CD14-positive monocyte (primary cell): ENCODE results near the gene MPV17L2. TPM values are rescaled to one million over a fixed set of nuclear protein-coding genes. Genes with fewer than 3 reads are reported as not detected.

ENCODE experiments used
- DNase-seq, 3 donors: peaks; one replicate each; pipeline ENCODE4 v3.0.0-alpha.2; 2011 to 2022
- H2AFZ ChIP-seq: 2 replicates; pipeline ENCODE4 v1.6.0; 2012; ENCODE audit warnings: mild to moderate bottlenecking, low read depth, low read length, inconsistent platforms; ENCODE audit not compliant: insufficient read depth, poor library complexity, severe bottlenecking
- H3K27ac ChIP-seq, 2 donors: 1 replicate in 1 of 2; 2 replicates in 1 of 2; pipeline ENCODE4 v1.5.1; 2012 to 2013; ENCODE audit warnings: low read length in 2 of 2, control low read depth in 1 of 2, inconsistent platforms in 1 of 2, low read depth in 1 of 2, mild to moderate bottlenecking in 1 of 2
- H3K27me3 ChIP-seq, 2 donors: one replicate each; pipeline versions ENCODE4 v1.6.0 to v1.6.1; 2011 to 2013; ENCODE audit warnings: low read length in 2 of 2; ENCODE audit not compliant: control insufficient read depth in 2 of 2, insufficient read depth in 2 of 2
- H3K36me3 ChIP-seq, 2 donors: replicated peaks in 1 of 2; 1 replicate in 1 of 2; 2 replicates in 1 of 2; pipeline versions ENCODE4 v1.5.1 to v1.6.1; 2012 to 2013; ENCODE audit warnings: low read length in 2 of 2, control low read depth in 1 of 2, inconsistent platforms in 1 of 2, mild to moderate bottlenecking in 1 of 2; ENCODE audit not compliant: insufficient read depth in 2 of 2, control insufficient read depth in 1 of 2
- H3K4me1 ChIP-seq, 2 donors: 1 replicate in 1 of 2; 2 replicates in 1 of 2; pipeline versions ENCODE4 v1.5.1 to v1.6.1; 2012 to 2013; ENCODE audit warnings: low read length in 2 of 2, control low read depth in 1 of 2, inconsistent platforms in 1 of 2, mild to moderate bottlenecking in 1 of 2, moderate library complexity in 1 of 2; ENCODE audit not compliant: insufficient read depth in 2 of 2, control insufficient read depth in 1 of 2
- H3K4me2 ChIP-seq: replicated peaks from 2 replicates; pipeline ENCODE3; 2012; ENCODE audit warnings: low read length, moderate library complexity, mild to moderate bottlenecking; ENCODE audit not compliant: poor library complexity, severe bottlenecking; ENCODE audit errors: extremely low read depth
- H3K4me3 ChIP-seq, 3 experiments: fragments of 200-600 bp in 1 of 3; sonication (generic) in 1 of 3; replicated peaks in 1 of 3; 1 replicate in 2 of 3; 2 replicates in 1 of 3; pipeline ENCODE4 v1.5.1; 2011 to 2013; ENCODE audit warnings: low read length in 3 of 3, mild to moderate bottlenecking in 3 of 3, control low read depth in 2 of 3, low read depth in 2 of 3, inconsistent platforms in 1 of 3, moderate library complexity in 1 of 3
- H3K79me2 ChIP-seq: 2 replicates; pipeline ENCODE4 v1.6.0; 2012; ENCODE audit warnings: mild to moderate bottlenecking, control low read depth, inconsistent platforms, low read length, moderate library complexity; ENCODE audit not compliant: insufficient read depth
- H3K9ac ChIP-seq: 2 replicates; pipeline ENCODE4 v1.6.0; 2017; ENCODE audit warnings: low read length, mild to moderate bottlenecking; ENCODE audit not compliant: insufficient read depth, poor library complexity, severe bottlenecking
- H3K9me3 ChIP-seq, 2 donors: replicated peaks in 1 of 2; 1 replicate in 1 of 2; 2 replicates in 1 of 2; pipeline versions ENCODE4 v1.5.1 to v1.6.1; 2012 to 2013; ENCODE audit warnings: low read length in 2 of 2, control low read depth in 1 of 2; ENCODE audit not compliant: control insufficient read depth in 1 of 2, insufficient read depth in 1 of 2
- H4K20me1 ChIP-seq: 2 replicates; pipeline ENCODE4 v1.6.0; 2012; ENCODE audit warnings: mild to moderate bottlenecking, low read length, control low read depth, moderate library complexity; ENCODE audit not compliant: insufficient read depth
- H3K27ac Mint-ChIP-seq, 7 donors: one replicate each; pipeline ENCODE4 v1.8.0; 2020; ENCODE audit warnings: mild to moderate bottlenecking in 7 of 7, mixed read lengths in 7 of 7, moderate library complexity in 6 of 7, inconsistent platforms in 2 of 7
- H3K27me3 Mint-ChIP-seq, 3 donors: one replicate each; pipeline ENCODE4 v1.8.0; 2021 to 2022; ENCODE audit warnings: low read depth in 3 of 3, mild to moderate bottlenecking in 3 of 3, mixed read lengths in 3 of 3, moderate library complexity in 3 of 3, inconsistent platforms in 1 of 3
- H3K36me3 Mint-ChIP-seq, 2 donors: one replicate each; pipeline ENCODE4 v1.8.0; 2020; ENCODE audit warnings: mixed read lengths in 2 of 2, inconsistent platforms in 1 of 2, mild to moderate bottlenecking in 1 of 2
- H3K4me1 Mint-ChIP-seq: one replicate; pipeline ENCODE4 v1.8.0; 2020; ENCODE audit warnings: mild to moderate bottlenecking, mixed read lengths
- H3K4me3 Mint-ChIP-seq, 2 donors: one replicate each; pipeline ENCODE4 v1.8.0; 2020; ENCODE audit warnings: mild to moderate bottlenecking in 2 of 2, mixed read lengths in 2 of 2, moderate library complexity in 1 of 2
- H3K9me3 Mint-ChIP-seq, 7 donors: one replicate each; pipeline ENCODE4 v1.8.0; 2020 to 2022; ENCODE audit warnings: mixed read lengths in 7 of 7, mild to moderate bottlenecking in 6 of 7, moderate library complexity in 6 of 7, inconsistent platforms in 2 of 7
- WGBS: methylation state at CpG from one replicate; pipeline ENCODE4 v1.1.5; 2013; ENCODE audit warnings: missing lambda C conversion rate; ENCODE audit not compliant: insufficient coverage; 5-methylcytosine and 5-hydroxymethylcytosine counted together
- intact Hi-C, 2 donors: fragments of 100-400 bp; cut with micrococcal nuclease; formaldehyde crosslinking; loops; one replicate each; pipeline versions ENCODE4 v1.15.0 to v1.15.1; 2023
- polyA plus RNA-seq, 3 donors: library from polyadenylated mRNA; depleted of rRNA in 1 of 3; unstranded in 2 of 3; stranded (reverse) in 1 of 3; fragments of 300-500 nt in 2 of 3; fragments of >200 nt in 1 of 3; fragmentation: Illumina TruSeq in 2 of 3; gene quantifications; 1 replicate in 2 of 3; 2 replicates in 1 of 3; pipeline ENCODE4 v1.2.3, GENCODE V29; 2012 to 2021
- TF ChIP-seq, protein P1 (sequence below): fragments of 200-600 bp; IDR thresholded peaks from one replicate; pipeline ENCODE4 v1.8.0; 2022; ENCODE audit warnings: antibody characterized with exemption, mild to moderate bottlenecking

Gene MPV17L2
- polyA plus RNA-seq, 3 donors: 14.3 to 20.2 (median 15.0) TPM

DNA sequence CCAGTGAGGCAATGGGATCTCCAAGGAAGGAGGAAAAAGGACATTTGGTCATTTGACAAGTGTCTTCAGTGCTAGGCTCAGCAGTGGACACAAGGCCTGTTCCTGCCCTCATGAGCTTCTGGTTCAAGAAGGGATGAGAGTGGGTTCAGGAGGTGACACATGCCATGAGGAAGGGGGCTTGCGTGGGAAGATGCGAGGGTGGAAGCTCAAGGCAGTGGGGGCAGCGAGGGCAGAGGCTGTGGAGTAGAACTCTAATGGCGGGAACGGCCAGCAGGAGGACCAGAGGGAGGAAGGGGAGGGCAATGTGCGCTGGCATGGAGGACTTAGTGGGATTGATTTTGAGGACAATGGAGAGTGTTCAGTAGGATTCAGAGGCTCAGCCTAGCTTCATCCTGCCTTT lies 36.8 kb upstream of the MPV17L2 start:
- H3K27me3 Mint-ChIP-seq: peaks cover 0 to 2% (median 1%) of the 10 kb centered on the region in 3 donors
- H4K20me1 ChIP-seq: peaks cover 28% of the 10 kb centered on the region
- H3K9me3 Mint-ChIP-seq: no peaks in the 10 kb centered on the region
- peaks cover 6 to 9% of the 10 kb centered on the region in 2 donors for H3K36me3 ChIP-seq
- H3K27me3 ChIP-seq: no peaks in the 10 kb centered on the region
- H3K4me3 Mint-ChIP-seq: no peak overlapping the region
- intact Hi-C loops: loop anchor here in 1 of 2 donors (10.0 kb wide), 1 partner anchor 49 kb away; the partner anchor contains the start of gene RAB3A
- no peaks in the 10 kb centered on the region for H3K9me3 ChIP-seq
- H3K4me1 Mint-ChIP-seq: peaks cover 39% of the 10 kb centered on the region
- no peak overlapping the region for H3K4me3 ChIP-seq
- H3K4me1 ChIP-seq: peaks cover 33 to 48% of the 10 kb centered on the region in 2 donors
- H3K9ac ChIP-seq: no peak overlapping the region
- peaks cover 16% of the 10 kb centered on the region for H3K79me2 ChIP-seq
- H3K4me2 ChIP-seq: no peak overlapping the region
- TF ChIP-seq, protein P1, sequence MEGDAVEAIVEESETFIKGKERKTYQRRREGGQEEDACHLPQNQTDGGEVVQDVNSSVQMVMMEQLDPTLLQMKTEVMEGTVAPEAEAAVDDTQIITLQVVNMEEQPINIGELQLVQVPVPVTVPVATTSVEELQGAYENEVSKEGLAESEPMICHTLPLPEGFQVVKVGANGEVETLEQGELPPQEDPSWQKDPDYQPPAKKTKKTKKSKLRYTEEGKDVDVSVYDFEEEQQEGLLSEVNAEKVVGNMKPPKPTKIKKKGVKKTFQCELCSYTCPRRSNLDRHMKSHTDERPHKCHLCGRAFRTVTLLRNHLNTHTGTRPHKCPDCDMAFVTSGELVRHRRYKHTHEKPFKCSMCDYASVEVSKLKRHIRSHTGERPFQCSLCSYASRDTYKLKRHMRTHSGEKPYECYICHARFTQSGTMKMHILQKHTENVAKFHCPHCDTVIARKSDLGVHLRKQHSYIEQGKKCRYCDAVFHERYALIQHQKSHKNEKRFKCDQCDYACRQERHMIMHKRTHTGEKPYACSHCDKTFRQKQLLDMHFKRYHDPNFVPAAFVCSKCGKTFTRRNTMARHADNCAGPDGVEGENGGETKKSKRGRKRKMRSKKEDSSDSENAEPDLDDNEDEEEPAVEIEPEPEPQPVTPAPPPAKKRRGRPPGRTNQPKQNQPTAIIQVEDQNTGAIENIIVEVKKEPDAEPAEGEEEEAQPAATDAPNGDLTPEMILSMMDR: no peak
- H3K27ac Mint-ChIP-seq: no peak overlapping the region
- H3K27ac ChIP-seq: no peak overlapping the region
- DNase-seq: no peak
- WGBS: 94% methylated on average over 5 of the region's 6 CpGs
- H3K36me3 Mint-ChIP-seq: peaks cover 8 to 12% of the 10 kb centered on the region in 2 donors
- H2AFZ ChIP-seq: no peak overlapping the region

DNA sequence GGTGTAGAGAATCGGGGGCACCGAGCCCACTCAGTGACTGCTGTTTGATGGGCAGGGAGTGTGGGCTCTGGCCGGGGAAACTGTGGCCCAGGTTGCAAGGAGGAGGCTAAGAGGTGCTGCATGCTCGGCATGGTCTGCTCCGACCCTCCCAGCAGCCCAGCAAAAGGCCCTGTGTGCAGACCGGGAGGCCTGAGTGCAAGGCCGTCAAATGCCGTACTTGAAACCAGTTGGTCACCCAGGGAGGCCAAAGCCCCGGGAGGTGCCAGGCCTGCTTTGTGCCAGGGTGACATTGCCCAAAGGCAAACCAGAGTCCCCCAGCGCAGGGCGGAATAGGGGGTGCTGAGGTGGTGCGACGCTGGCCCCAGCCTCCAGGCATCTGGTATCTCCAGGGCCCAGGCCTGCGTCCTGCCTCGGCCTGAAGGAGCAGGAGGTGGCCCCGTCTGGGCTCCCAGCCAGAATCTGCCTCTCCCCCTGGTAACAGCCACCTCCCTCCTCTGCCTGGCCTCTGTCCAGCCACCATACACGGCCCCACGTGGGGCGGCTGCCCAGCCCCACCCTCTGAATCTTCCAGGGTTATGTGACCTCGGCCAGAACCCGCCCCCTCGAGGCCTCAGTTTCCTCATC lies 36.1 kb upstream of the MPV17L2 start:
- Histone ChIP-seq H3K4me3 (no peak overlapping the region), H3K9me3 (no peaks in the 10 kb centered on the region), H2AFZ (no peak overlapping the region), H3K36me3 (peaks cover 7 to 9% of the 10 kb centered on the region in 2 donors), H3K79me2 (peaks cover 16% of the 10 kb centered on the region), H3K27me3 (no peaks in the 10 kb centered on the region), H4K20me1 (peaks cover 22% of the 10 kb centered on the region), H3K9ac (peak overlapping the region; percentile 1), H3K27ac (no peak overlapping the region), H3K4me2 (no peak overlapping the region), H3K4me1 (peaks cover 32 to 48% of the 10 kb centered on the region in 2 donors)
- peaks cover 8 to 13% of the 10 kb centered on the region in 2 donors for H3K36me3 Mint-ChIP-seq
- H3K27me3 Mint-ChIP-seq: peaks cover 0 to 2% (median 0%) of the 10 kb centered on the region in 3 donors
- no peak overlapping the region for H3K4me3 Mint-ChIP-seq
- 40% methylated on average over 18 of the region's 22 CpGs for WGBS
- no peak overlapping the region for H3K27ac Mint-ChIP-seq
- H3K9me3 Mint-ChIP-seq: no peaks in the 10 kb centered on the region
- peaks cover 36% of the 10 kb centered on the region for H3K4me1 Mint-ChIP-seq
- DNase-seq: peak in 1 of 3 donors; percentile 35
- intact Hi-C loops: loop anchor here in 1 of 2 donors (10.0 kb wide), 1 partner anchor 48 kb away; the partner anchor contains the start of gene RAB3A
- TF ChIP-seq, protein P1: no peak
